ENCODE results near the gene DHDDS. TPM values are rescaled to one million over a fixed set of nuclear protein-coding genes. Genes with fewer than 3 reads are reported as not detected.

Gene DHDDS
- total RNA-seq, 1 donor = 69.1 TPM

DNA sequence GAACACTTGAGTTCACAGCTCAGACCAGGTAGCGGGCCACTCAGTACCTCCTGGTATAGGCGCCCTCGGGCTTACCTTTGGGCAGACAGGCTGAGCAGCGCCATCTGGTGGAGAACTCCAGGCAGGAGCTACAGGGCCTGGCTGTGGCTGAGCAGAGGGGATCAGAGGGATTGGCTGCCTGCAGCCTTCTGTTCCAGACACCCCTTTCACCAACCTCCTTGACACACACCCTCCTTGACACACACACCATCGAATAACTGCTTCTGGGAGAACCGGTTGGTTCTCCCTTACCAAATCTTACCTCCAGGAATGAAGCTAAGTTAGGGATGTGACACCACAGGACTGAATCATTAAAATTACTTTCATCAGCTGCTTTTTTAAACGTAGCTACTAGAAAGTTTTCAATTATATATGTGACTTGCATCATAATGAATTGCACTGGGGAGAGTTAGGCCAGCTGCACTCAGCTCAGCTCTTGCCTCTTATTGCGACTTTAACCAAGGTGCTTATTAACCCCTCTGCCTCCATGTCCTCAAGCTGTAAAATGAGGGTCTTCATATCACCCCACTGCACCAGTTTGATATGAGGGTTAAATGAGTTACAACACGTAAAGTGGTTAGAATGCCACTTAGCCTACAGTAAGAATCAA, 14.9 kb upstream of the DHDDS start:
- peak; percentile 71 for DNase-seq (ENCODE audit: low read depth)
- TF ChIP-seq CTCF (IDR thresholded peaks at IDR 0.05; ENCODE audit: insufficient read depth, low read depth, low read length) = peak; percentile 91
- no peak overlapping the region for H3K4me3 ChIP-seq (ENCODE audit: low read depth, low read length)

GRCh38 chr1:26418865-26419349, 13.2 kb upstream of the DHDDS start:
- H3K4me3 ChIP-seq (ENCODE audit: low read depth, low read length) = no peak overlapping the region
- TF ChIP-seq CTCF (IDR thresholded peaks at IDR 0.05; ENCODE audit: insufficient read depth, low read depth, low read length) = no peak
- no peak for DNase-seq (ENCODE audit: low read depth)

DNA sequence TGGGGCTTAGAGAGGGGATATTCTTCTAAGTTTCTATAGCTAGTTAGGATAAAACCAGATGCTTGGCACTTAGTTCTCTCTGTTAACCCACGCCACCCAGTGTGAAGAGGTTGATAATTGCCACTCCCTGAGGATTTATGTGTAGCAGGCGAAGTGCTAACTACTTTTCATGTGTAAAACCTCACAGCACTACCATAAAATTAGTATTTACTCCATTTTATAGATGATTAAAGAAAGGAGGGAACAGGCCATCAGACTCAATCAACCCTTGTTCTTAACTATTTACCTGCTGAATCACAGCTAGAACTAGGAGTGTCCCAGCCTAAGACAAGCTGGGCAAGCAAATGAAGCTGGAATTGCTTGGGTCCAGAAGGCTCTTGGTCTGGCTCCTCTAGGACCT, 12.6 kb upstream of the DHDDS start:
- TF ChIP-seq CTCF (IDR thresholded peaks at IDR 0.05; ENCODE audit: insufficient read depth, low read depth, low read length) = no peak
- H3K4me3 ChIP-seq (ENCODE audit: low read depth, low read length) = no peak overlapping the region
- DNase-seq (ENCODE audit: low read depth) = no peak

DNA sequence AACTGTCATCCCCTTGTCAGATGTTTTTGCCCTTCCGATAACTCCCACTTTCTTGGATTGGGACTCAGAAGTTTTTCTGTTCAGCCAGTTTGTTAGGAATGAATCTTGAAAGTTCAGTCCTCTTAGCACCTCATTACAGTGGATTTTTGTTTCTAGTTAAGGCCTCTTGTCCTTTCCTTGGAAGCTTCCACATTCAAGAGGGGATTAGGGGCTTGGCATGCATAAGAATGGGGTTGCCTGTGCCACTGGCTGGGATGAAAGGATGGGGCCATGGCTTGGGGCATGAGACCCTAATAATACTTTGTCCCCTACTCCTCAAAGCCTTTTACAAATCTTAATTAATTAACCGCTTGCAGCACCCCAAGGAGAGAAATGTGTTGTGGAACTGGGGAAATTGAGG, 2.4 kb upstream of the DHDDS start:
- no peak for TF ChIP-seq CTCF (IDR thresholded peaks at IDR 0.05; ENCODE audit: insufficient read depth, low read depth, low read length)
- no peak overlapping the region for H3K4me3 ChIP-seq (ENCODE audit: low read depth, low read length)
- no peak for DNase-seq (ENCODE audit: low read depth)

GRCh38 chr1:26432793-26433192, 672 bp downstream of the DHDDS start:
- TF ChIP-seq CTCF (IDR thresholded peaks at IDR 0.05; ENCODE audit: insufficient read depth, low read depth, low read length) = no peak
- DNase-seq (ENCODE audit: low read depth) = no peak
- peak overlapping the region; percentile 99 for H3K4me3 ChIP-seq (ENCODE audit: low read depth, low read length)

GRCh38 chr1:26434161-26434752, 2.1 kb downstream of the DHDDS start:
- DNase-seq (ENCODE audit: low read depth) = no peak
- no peak for TF ChIP-seq CTCF (IDR thresholded peaks at IDR 0.05; ENCODE audit: insufficient read depth, low read depth, low read length)
- H3K4me3 ChIP-seq (ENCODE audit: low read depth, low read length) = no peak overlapping the region

Data from fibroblast of villous mesenchyme (primary cell).